H1 (cell line): Measurements from ENCODE around the gene ADIPOR2. TPM values are rescaled to one million over a fixed set of nuclear protein-coding genes. Genes with fewer than 3 reads are reported as not detected.
"Not testable (repeated sequence)": the region's sequence is repeated elsewhere in the genome, so short reads cannot be mapped to it uniquely, and the experiment has no call there.

ENCODE experiments used
- CTCF ChIA-PET: fragments of 300-600 bp; sonication (Branson Sonifier 250); formaldehyde crosslinking; loops from one replicate; lab custom pipeline; 2021; ENCODE audit not compliant: partially characterized antibody; lab: Charles Lee
- POLR2A ChIA-PET: fragments of 300-600 bp; sonication (Branson Sonifier 250); formaldehyde crosslinking; loops from one replicate; lab custom pipeline; 2021; ENCODE audit warnings: inconsistent platforms; ENCODE audit not compliant: partially characterized antibody; lab: Charles Lee
- DNase-seq, 2 experiments: peaks; one replicate each; pipeline versions ENCODE4 v3.0.0 to v3.0.0-alpha.2; 2010 to 2022; ENCODE audit warnings: low spot score in 2 of 2, low read depth in 1 of 2, mixed read lengths in 1 of 2
- FAIRE-seq: peaks from 2 replicates; lab custom pipeline; 2011; peaks lifted over from hg19 to GRCh38; lab: Jason Lieb, UNC
- H2AFZ ChIP-seq: 2 replicates; pipeline ENCODE4 v1.8.1; 2012; ENCODE audit warnings: low read length, inconsistent platforms
- H2AK5ac ChIP-seq: 2 replicates; pipeline ENCODE4 v1.6.1; 2013; ENCODE audit warnings: low read depth, low read length
- H2BK120ac ChIP-seq: replicated peaks from 2 replicates; pipeline ENCODE3; 2013; ENCODE audit warnings: low read depth, low read length, inconsistent platforms
- H2BK12ac ChIP-seq: 2 replicates; pipeline ENCODE4 v1.6.1; 2013; ENCODE audit warnings: low read depth, low read length
- H2BK15ac ChIP-seq: 2 replicates; pipeline ENCODE4 v1.6.1; 2013; ENCODE audit warnings: low read length
- H2BK20ac ChIP-seq: 2 replicates; pipeline ENCODE4 v1.6.1; 2013; ENCODE audit warnings: low read length
- H2BK5ac ChIP-seq: 2 replicates; pipeline ENCODE4 v1.6.1; 2013; ENCODE audit warnings: low read depth, low read length
- H3K14ac ChIP-seq: 2 replicates; pipeline ENCODE4 v1.6.1; 2013; ENCODE audit warnings: inconsistent platforms; ENCODE audit not compliant: insufficient read length
- H3K18ac ChIP-seq: 2 replicates; pipeline ENCODE4 v1.6.1; 2013; ENCODE audit warnings: low read length; ENCODE audit errors: extremely low read depth
- H3K23ac ChIP-seq: 2 replicates; pipeline ENCODE4 v1.6.1; 2013; ENCODE audit warnings: inconsistent platforms; ENCODE audit not compliant: insufficient read length
- H3K23me2 ChIP-seq: 2 replicates; pipeline ENCODE4 v1.6.1; 2013; ENCODE audit warnings: low read depth, low read length
- H3K27ac ChIP-seq: 2 replicates; pipeline ENCODE4 v1.6.1; 2011; ENCODE audit warnings: low read depth, low read length, inconsistent platforms
- H3K27me3 ChIP-seq, 4 experiments: replicated peaks in 1 of 4; 1 replicate in 1 of 4; 2 replicates in 3 of 4; pipeline versions ENCODE4 v1.6.1 to v1.8.1; 2011 to 2013; ENCODE audit warnings: low read length in 3 of 4, mild to moderate bottlenecking in 3 of 4, inconsistent platforms in 2 of 4, mixed read lengths in 2 of 4, moderate library complexity in 1 of 4; ENCODE audit not compliant: control insufficient read depth in 3 of 4, insufficient read depth in 3 of 4; ENCODE audit errors: extremely low read depth in 1 of 4
- H3K36me3 ChIP-seq, 4 experiments: 2 replicates each; pipeline versions ENCODE4 v1.6.1 to v1.8.1; 2011 to 2013; ENCODE audit warnings: mild to moderate bottlenecking in 4 of 4, low read length in 3 of 4, moderate library complexity in 2 of 4, control low read depth in 1 of 4, inconsistent platforms in 1 of 4; ENCODE audit not compliant: insufficient read depth in 4 of 4, control insufficient read depth in 2 of 4
- H3K4ac ChIP-seq: replicated peaks from 2 replicates; pipeline ENCODE3; 2013; ENCODE audit warnings: low read length, low read depth, mixed read lengths, inconsistent platforms; ENCODE audit not compliant: insufficient read length
- H3K4me1 ChIP-seq, 4 experiments: replicated peaks in 1 of 4; 1 replicate in 1 of 4; 2 replicates in 3 of 4; pipeline versions ENCODE4 v1.6.1 to v1.8.1; 2011 to 2013; ENCODE audit warnings: low read length in 3 of 4, inconsistent platforms in 2 of 4, mixed read lengths in 1 of 4; ENCODE audit not compliant: insufficient read depth in 4 of 4, control insufficient read depth in 3 of 4
- H3K4me2 ChIP-seq, 2 experiments: 2 replicates each; pipeline versions ENCODE4 v1.6.1 to v1.8.1; 2011 to 2013; ENCODE audit warnings: low read depth in 2 of 2, low read length in 2 of 2, control low read depth in 1 of 2, inconsistent platforms in 1 of 2, mild to moderate bottlenecking in 1 of 2; ENCODE audit not compliant: insufficient read depth in 1 of 2
- H3K4me3 ChIP-seq, 4 experiments: fragments of 200-600, 300-600 bp in 1 of 4; sonication (generic), shearing (Covaris generic), sonication (Bioruptor Twin) in 1 of 4; 2 replicates each; pipeline versions ENCODE4 v1.5.1 to v1.8.1; 2011 to 2016; ENCODE audit warnings: low read length in 4 of 4, low read depth in 3 of 4, control low read depth in 2 of 4, inconsistent platforms in 2 of 4, mild to moderate bottlenecking in 2 of 4, mixed read lengths in 1 of 4, moderate library complexity in 1 of 4; ENCODE audit not compliant: insufficient read depth in 2 of 4; ENCODE audit errors: extremely low read depth in 1 of 4
- H3K56ac ChIP-seq: replicated peaks from 2 replicates; pipeline ENCODE3; 2013; ENCODE audit warnings: low read depth, mild to moderate bottlenecking, mixed read lengths, low read length, inconsistent platforms; ENCODE audit not compliant: insufficient read length
- H3K79me1 ChIP-seq: 2 replicates; pipeline ENCODE4 v1.6.1; 2013; ENCODE audit warnings: low read depth, low read length, control low read depth
- H3K79me2 ChIP-seq, 2 experiments: 2 replicates each; pipeline versions ENCODE4 v1.6.1 to v1.8.1; 2012 to 2013; ENCODE audit warnings: low read length in 2 of 2, mild to moderate bottlenecking in 2 of 2, inconsistent platforms in 1 of 2; ENCODE audit not compliant: insufficient read depth in 2 of 2, control insufficient read depth in 1 of 2
- H3K9ac ChIP-seq, 4 experiments: replicated peaks in 1 of 4; 1 replicate in 1 of 4; 2 replicates in 3 of 4; pipeline versions ENCODE4 v1.6.1 to v1.8.1; 2011 to 2013; ENCODE audit warnings: low read depth in 3 of 4, low read length in 3 of 4, control low read depth in 2 of 4, mild to moderate bottlenecking in 2 of 4, moderate library complexity in 2 of 4, inconsistent platforms in 1 of 4; ENCODE audit errors: extremely low read depth in 1 of 4
- H3K9me3 ChIP-seq, 2 experiments: 2 replicates each; pipeline versions ENCODE4 v1.6.1 to v1.8.1; 2012 to 2013; ENCODE audit warnings: mild to moderate bottlenecking in 2 of 2, moderate library complexity in 2 of 2, control low read depth in 1 of 2, inconsistent platforms in 1 of 2, low read depth in 1 of 2, low read length in 1 of 2, mixed read lengths in 1 of 2; ENCODE audit not compliant: insufficient read depth in 2 of 2
- H4K20me1 ChIP-seq, 2 experiments: replicated peaks in 1 of 2; 2 replicates each; pipeline versions ENCODE3 to v1.8.1; 2011 to 2013; ENCODE audit warnings: inconsistent platforms in 2 of 2, low read length in 2 of 2, mild to moderate bottlenecking in 1 of 2; ENCODE audit not compliant: insufficient read depth in 2 of 2, control insufficient read depth in 1 of 2
- H4K5ac ChIP-seq: 2 replicates; pipeline ENCODE4 v1.6.1; 2013; ENCODE audit warnings: low read length, low read depth, mixed read lengths, inconsistent platforms; ENCODE audit not compliant: insufficient read length
- H4K8ac ChIP-seq: 2 replicates; pipeline ENCODE4 v1.8.0; 2013; ENCODE audit warnings: mild to moderate bottlenecking, moderate library complexity, low read length, inconsistent platforms; ENCODE audit not compliant: insufficient read depth; ENCODE audit errors: extremely low read depth
- H4K91ac ChIP-seq: replicated peaks from 2 replicates; pipeline ENCODE3; 2013; ENCODE audit warnings: low read length, mixed read lengths, inconsistent platforms; ENCODE audit not compliant: insufficient read length
- whole genome bisulfite sequencing, 2 experiments: shearing (Covaris generic) in 1 of 2; methylation state at CpG; one replicate each; pipeline versions ENCODE4 v1.1.6 to v1.1.7; 2013 to 2015; ENCODE audit warnings: low lambda C conversion rate in 2 of 2, mixed read lengths in 2 of 2, inconsistent platforms in 1 of 2, low coverage in 1 of 2, missing lambda C conversion rate in 1 of 2; ENCODE audit not compliant: insufficient replicate concordance in 2 of 2, insufficient coverage in 1 of 2, insufficient read length in 1 of 2; ENCODE audit errors: extremely low coverage in 1 of 2, missing lambda C conversion rate in 1 of 2; 5-methylcytosine and 5-hydroxymethylcytosine counted together
- polyA plus RNA-seq, 7 experiments: library from polyadenylated mRNA; depleted of rRNA in 3 of 7; stranded (reverse) in 5 of 7; unstranded in 2 of 7; fragments of >200 nt in 5 of 7; fragments of 200-250 nt in 2 of 7; gene quantifications; 1 replicate in 5 of 7; 2 replicates in 1 of 7; 4 replicates in 1 of 7; pipeline versions ENCODE4 v1.2.1 to v1.2.3, GENCODE V29; 2011 to 2013; ENCODE audit warnings: missing spikeins in 2 of 7, mixed read lengths in 2 of 7
- total RNA-seq: library from RNA; stranded (reverse); fragmentation: NEBNext Ultra II Directional; extraction: Animal tissue kit (Norgen Biotek cat#: 25700); gene quantifications from 2 replicates; pipeline ENCODE4 v1.2.1, GENCODE V29; 2021

ADIPOR2 gene
- total and polyA plus RNA-seq, 2 of the 8 experiments (the other 6 are each of a cell fraction or from before 2014, with no cell fraction given) = 17.5 to 50.8 TPM

- H3K36me3 ChIP-seq, H4K91ac ChIP-seq, H2AK5ac ChIP-seq, H4K5ac ChIP-seq, H4K8ac ChIP-seq, H3K9ac ChIP-seq, H3K79me1 ChIP-seq, H3K4ac ChIP-seq, H3K9me3 ChIP-seq, H3K18ac ChIP-seq, FAIRE-seq, H2AFZ ChIP-seq, POLR2A ChIA-PET, H3K4me2 ChIP-seq, H3K14ac ChIP-seq, H3K23ac ChIP-seq, H3K4me1 ChIP-seq, H2BK15ac ChIP-seq, H3K27ac ChIP-seq, H3K4me3 ChIP-seq, H2BK20ac ChIP-seq, H2BK12ac ChIP-seq, H3K27me3 ChIP-seq, H2BK5ac ChIP-seq, H4K20me1 ChIP-seq, H3K56ac ChIP-seq, H2BK120ac ChIP-seq, H3K23me2 ChIP-seq, DNase-seq: not testable (repeated sequence)
- CTCF ChIA-PET = interaction anchor here (0.6 to 2.6 kb wide), 3 partner anchors 15 to 78 kb away, joined by 3 to 14 read pairs (median 3); no protein-coding TSS in a partner anchor
- 90% methylated on average over 14 of the region's 14 CpGs; no CpG with 5 or more reads in 1 of the 2 experiments for WGBS, 2 experiments
- peaks cover 5 to 97% of the 10 kb centered on the region in 2 experiments; a peak in 3 of 4 replicates for H3K79me2 ChIP-seq
Observed at GRCh38 chr12:1713783-1714348, 23.0 kb downstream of the ADIPOR2 start.

GRCh38 chr12:1715459-1715858 lies 24.6 kb downstream of the ADIPOR2 start:
- H3K56ac ChIP-seq, H3K4me3 ChIP-seq, H3K9ac ChIP-seq, H4K5ac ChIP-seq, H3K23me2 ChIP-seq, H3K4me1 ChIP-seq, H2BK12ac ChIP-seq, H3K18ac ChIP-seq, H2BK5ac ChIP-seq, H3K4me2 ChIP-seq, H3K36me3 ChIP-seq, H2BK20ac ChIP-seq, H3K14ac ChIP-seq, H3K27ac ChIP-seq, H3K79me1 ChIP-seq, H2BK120ac ChIP-seq, FAIRE-seq, H2AK5ac ChIP-seq, H2BK15ac ChIP-seq, H3K23ac ChIP-seq, H3K4ac ChIP-seq, H4K8ac ChIP-seq, H4K91ac ChIP-seq, H2AFZ ChIP-seq, H4K20me1 ChIP-seq, H3K27me3 ChIP-seq, DNase-seq: not testable (repeated sequence)
- Histone ChIP-seq H3K9me3 (peaks cover 7 to 13% of the 10 kb centered on the region in 2 experiments), H3K79me2 (peaks cover 5 to 97% of the 10 kb centered on the region in 2 experiments; a peak in 3 of 4 replicates)
- POLR2A ChIA-PET = interaction anchor here (0.6 kb wide), 1 partner anchor 12 kb away, joined by 3 read pairs; no protein-coding TSS in a partner anchor
- CTCF ChIA-PET = interaction anchor here (0.7 to 1.2 kb wide), 2 partner anchors 15 to 75 kb away, joined by 3 to 5 read pairs; no protein-coding TSS in a partner anchor
- 92% methylated on average over 8 of the region's 8 CpGs; no CpG with 5 or more reads in 1 of the 2 experiments for WGBS, 2 experiments
